Measurements from ENCODE around the gene MAOA.

DNA sequence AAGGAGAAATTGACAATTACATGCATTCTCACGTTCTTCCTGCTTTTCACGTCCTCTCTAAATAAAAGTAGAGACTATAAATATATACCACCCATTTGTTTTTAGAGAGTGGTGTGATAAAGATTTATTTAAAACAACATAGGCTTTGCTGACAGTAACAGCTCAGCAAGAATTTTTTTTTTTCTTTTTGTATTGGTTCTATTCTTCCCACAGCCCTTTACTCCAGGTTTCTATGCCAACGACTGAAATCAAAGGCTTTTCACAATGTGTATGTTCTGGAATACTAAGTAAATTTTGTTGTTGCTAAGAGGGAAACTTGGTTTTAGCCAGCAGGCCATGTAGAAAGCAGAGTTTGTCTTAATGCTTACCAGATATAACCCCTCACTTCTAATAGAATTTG lies 43.4 kb downstream of the MAOA start:
- TF ChIP-seq, protein P1, sequence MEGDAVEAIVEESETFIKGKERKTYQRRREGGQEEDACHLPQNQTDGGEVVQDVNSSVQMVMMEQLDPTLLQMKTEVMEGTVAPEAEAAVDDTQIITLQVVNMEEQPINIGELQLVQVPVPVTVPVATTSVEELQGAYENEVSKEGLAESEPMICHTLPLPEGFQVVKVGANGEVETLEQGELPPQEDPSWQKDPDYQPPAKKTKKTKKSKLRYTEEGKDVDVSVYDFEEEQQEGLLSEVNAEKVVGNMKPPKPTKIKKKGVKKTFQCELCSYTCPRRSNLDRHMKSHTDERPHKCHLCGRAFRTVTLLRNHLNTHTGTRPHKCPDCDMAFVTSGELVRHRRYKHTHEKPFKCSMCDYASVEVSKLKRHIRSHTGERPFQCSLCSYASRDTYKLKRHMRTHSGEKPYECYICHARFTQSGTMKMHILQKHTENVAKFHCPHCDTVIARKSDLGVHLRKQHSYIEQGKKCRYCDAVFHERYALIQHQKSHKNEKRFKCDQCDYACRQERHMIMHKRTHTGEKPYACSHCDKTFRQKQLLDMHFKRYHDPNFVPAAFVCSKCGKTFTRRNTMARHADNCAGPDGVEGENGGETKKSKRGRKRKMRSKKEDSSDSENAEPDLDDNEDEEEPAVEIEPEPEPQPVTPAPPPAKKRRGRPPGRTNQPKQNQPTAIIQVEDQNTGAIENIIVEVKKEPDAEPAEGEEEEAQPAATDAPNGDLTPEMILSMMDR (IDR thresholded peaks at IDR 0.05), result no peak
- TF ChIP-seq POLR2AphosphoS5 (IDR thresholded peaks at IDR 0.05; ENCODE audit: insufficient read depth in 1 of 2, low read depth in 1 of 2), result no peak
